ENCODE results near the gene ANKLE2. TPM values are rescaled to one million over a fixed set of nuclear protein-coding genes. Genes with fewer than 3 reads are reported as not detected.

The ANKLE2 gene
- total and polyA plus RNA-seq, 4 donors, result 8.4 to 24.1 (median 15.4) TPM

DNA sequence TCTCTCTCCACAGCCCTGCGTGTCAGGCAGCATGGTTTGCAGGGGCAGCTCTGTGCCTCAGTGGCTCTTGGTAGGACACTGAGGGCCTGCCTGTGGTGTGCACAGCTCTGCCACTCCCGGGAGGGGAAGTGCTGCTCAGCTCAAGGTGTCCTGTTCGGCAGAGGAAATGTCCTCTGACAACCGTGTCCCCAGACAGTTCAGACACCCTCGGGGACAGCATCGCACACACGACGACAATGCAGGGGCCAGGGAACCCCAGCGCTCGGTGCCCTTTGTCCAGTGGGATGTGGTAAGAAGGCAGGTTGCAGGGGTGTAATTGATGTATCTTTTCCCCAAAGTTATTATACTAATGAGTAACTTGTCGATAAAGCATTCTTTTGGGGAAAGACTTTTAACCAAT is 14.2 kb downstream of the ANKLE2 start:
- TF ChIP-seq, protein P1, sequence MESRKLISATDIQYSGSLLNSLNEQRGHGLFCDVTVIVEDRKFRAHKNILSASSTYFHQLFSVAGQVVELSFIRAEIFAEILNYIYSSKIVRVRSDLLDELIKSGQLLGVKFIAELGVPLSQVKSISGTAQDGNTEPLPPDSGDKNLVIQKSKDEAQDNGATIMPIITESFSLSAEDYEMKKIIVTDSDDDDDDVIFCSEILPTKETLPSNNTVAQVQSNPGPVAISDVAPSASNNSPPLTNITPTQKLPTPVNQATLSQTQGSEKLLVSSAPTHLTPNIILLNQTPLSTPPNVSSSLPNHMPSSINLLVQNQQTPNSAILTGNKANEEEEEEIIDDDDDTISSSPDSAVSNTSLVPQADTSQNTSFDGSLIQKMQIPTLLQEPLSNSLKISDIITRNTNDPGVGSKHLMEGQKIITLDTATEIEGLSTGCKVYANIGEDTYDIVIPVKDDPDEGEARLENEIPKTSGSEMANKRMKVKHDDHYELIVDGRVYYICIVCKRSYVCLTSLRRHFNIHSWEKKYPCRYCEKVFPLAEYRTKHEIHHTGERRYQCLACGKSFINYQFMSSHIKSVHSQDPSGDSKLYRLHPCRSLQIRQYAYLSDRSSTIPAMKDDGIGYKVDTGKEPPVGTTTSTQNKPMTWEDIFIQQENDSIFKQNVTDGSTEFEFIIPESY (IDR thresholded peaks at IDR 0.05), result no peak
- TF ChIP-seq FOXA2 (IDR thresholded peaks at IDR 0.05), result no peak
- TF ChIP-seq TAF1 (conservative IDR thresholded peaks at IDR 0.05), result no peak
- TF ChIP-seq, protein P2, sequence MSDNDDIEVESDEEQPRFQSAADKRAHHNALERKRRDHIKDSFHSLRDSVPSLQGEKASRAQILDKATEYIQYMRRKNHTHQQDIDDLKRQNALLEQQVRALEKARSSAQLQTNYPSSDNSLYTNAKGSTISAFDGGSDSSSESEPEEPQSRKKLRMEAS (IDR thresholded peaks at IDR 0.05), result no peak
- no peak for TF ChIP-seq GABPA (IDR thresholded peaks at IDR 0.05 in 1 of 2, conservative IDR thresholded peaks at IDR 0.05 in 1 of 2)
- no peak for TF ChIP-seq RXRA (IDR thresholded peaks at IDR 0.05)
- no peak for TF ChIP-seq HNF4A (conservative IDR thresholded peaks at IDR 0.05)
- no peak for TF ChIP-seq HNF4G (IDR thresholded peaks at IDR 0.05)
- TF ChIP-seq JUND (IDR thresholded peaks at IDR 0.05), result no peak
- no peak for TF ChIP-seq EGR1 (IDR thresholded peaks at IDR 0.05; ENCODE audit: low read depth in 2 of 2)
- no peak for TF ChIP-seq YY1 (IDR thresholded peaks at IDR 0.05)
- no peak for TF ChIP-seq FOXA1 (IDR thresholded peaks at IDR 0.05)
- TF ChIP-seq RAD21 (IDR thresholded peaks at IDR 0.05), result no peak
- TF ChIP-seq, protein P3, sequence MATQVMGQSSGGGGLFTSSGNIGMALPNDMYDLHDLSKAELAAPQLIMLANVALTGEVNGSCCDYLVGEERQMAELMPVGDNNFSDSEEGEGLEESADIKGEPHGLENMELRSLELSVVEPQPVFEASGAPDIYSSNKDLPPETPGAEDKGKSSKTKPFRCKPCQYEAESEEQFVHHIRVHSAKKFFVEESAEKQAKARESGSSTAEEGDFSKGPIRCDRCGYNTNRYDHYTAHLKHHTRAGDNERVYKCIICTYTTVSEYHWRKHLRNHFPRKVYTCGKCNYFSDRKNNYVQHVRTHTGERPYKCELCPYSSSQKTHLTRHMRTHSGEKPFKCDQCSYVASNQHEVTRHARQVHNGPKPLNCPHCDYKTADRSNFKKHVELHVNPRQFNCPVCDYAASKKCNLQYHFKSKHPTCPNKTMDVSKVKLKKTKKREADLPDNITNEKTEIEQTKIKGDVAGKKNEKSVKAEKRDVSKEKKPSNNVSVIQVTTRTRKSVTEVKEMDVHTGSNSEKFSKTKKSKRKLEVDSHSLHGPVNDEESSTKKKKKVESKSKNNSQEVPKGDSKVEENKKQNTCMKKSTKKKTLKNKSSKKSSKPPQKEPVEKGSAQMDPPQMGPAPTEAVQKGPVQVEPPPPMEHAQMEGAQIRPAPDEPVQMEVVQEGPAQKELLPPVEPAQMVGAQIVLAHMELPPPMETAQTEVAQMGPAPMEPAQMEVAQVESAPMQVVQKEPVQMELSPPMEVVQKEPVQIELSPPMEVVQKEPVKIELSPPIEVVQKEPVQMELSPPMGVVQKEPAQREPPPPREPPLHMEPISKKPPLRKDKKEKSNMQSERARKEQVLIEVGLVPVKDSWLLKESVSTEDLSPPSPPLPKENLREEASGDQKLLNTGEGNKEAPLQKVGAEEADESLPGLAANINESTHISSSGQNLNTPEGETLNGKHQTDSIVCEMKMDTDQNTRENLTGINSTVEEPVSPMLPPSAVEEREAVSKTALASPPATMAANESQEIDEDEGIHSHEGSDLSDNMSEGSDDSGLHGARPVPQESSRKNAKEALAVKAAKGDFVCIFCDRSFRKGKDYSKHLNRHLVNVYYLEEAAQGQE (IDR thresholded peaks at IDR 0.05), result no peak
- no peak for TF ChIP-seq SP1 (IDR thresholded peaks at IDR 0.05)
- TF ChIP-seq, protein P4, sequence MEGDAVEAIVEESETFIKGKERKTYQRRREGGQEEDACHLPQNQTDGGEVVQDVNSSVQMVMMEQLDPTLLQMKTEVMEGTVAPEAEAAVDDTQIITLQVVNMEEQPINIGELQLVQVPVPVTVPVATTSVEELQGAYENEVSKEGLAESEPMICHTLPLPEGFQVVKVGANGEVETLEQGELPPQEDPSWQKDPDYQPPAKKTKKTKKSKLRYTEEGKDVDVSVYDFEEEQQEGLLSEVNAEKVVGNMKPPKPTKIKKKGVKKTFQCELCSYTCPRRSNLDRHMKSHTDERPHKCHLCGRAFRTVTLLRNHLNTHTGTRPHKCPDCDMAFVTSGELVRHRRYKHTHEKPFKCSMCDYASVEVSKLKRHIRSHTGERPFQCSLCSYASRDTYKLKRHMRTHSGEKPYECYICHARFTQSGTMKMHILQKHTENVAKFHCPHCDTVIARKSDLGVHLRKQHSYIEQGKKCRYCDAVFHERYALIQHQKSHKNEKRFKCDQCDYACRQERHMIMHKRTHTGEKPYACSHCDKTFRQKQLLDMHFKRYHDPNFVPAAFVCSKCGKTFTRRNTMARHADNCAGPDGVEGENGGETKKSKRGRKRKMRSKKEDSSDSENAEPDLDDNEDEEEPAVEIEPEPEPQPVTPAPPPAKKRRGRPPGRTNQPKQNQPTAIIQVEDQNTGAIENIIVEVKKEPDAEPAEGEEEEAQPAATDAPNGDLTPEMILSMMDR (IDR thresholded peaks at IDR 0.05; ENCODE audit: low read depth, low read length, missing input control), result no peak
- TF ChIP-seq NR2F2 (IDR thresholded peaks at IDR 0.05), result no peak
- TF ChIP-seq, protein P5, sequence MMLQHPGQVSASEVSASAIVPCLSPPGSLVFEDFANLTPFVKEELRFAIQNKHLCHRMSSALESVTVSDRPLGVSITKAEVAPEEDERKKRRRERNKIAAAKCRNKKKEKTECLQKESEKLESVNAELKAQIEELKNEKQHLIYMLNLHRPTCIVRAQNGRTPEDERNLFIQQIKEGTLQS (IDR thresholded peaks at IDR 0.05), result no peak

More for the DNA sequence above, 14.2 kb downstream of the ANKLE2 start:
- no peak overlapping the region for H3K27ac ChIP-seq (ENCODE audit: low read depth in 1 of 2, low read length in 2 of 2)
- no peaks in the 10 kb centered on the region for H3K9me3 ChIP-seq (ENCODE audit: control insufficient read depth in 4 of 4, low read length in 3 of 4)
- H3K9ac ChIP-seq (ENCODE audit: low read depth in 1 of 2, low read length in 2 of 2), result no peak overlapping the region
- H3K36me3 ChIP-seq (ENCODE audit: control insufficient read depth in 4 of 4, insufficient read depth in 3 of 4, low read depth in 1 of 4, low read length in 3 of 4), result peaks cover 25 to 82% (median 53%) of the 10 kb centered on the region in 4 donors
- H3K27me3 ChIP-seq (ENCODE audit: control insufficient read depth in 4 of 4, insufficient read depth in 4 of 4, low read length in 3 of 4), result no peaks in the 10 kb centered on the region
- H3K4me3 ChIP-seq (ENCODE audit: low read depth in 1 of 3, low read length in 3 of 3), result no peak overlapping the region
- WGBS, result 96% methylated on average over 11 of the region's 11 CpGs
- DNase-seq (ENCODE audit: low spot score), result no peak
- H3K4me1 ChIP-seq (ENCODE audit: control insufficient read depth in 4 of 4, insufficient read depth in 4 of 4, low read length in 3 of 4), result no peaks in the 10 kb centered on the region
